HG03439 (cell line): Measurements from ENCODE around the gene LPP.

ENCODE experiments used
- ATAC-seq: cut with Tn5 transposase; IDR thresholded peaks from one replicate; pipeline ENCODE4 v1.9.1; 2021; ENCODE audit warnings: mild to moderate bottlenecking, moderate library complexity; ENCODE audit not compliant: unreplicated experiment

LPP gene

DNA sequence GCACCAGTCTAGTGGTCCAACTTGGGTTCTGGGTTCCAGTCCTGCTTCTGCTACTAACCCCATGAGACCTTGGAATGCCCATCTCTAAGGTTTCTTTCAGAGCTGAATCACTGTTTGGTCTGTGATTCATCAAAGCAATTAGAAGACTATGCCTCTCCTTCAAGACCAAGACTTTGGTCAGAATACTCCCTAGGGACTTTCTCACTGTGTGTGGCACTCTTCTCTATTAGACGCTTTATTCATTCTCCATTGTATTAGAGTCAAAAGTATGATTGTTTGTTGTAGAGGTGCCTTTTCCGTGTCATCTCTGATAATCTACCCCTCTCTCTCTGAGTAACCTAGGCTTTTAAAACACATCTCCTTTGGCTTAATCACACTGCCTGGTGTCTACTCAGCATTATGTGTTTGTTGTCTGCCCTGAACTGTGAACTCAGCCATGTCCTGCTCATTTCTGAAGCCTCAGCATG lies 90.5 kb downstream of the LPP start:
- ATAC-seq, result no peak

- no peak for ATAC-seq
These were observed 92.9 kb downstream of the LPP start for GRCh38 chr3:188246905-188247304.

DNA sequence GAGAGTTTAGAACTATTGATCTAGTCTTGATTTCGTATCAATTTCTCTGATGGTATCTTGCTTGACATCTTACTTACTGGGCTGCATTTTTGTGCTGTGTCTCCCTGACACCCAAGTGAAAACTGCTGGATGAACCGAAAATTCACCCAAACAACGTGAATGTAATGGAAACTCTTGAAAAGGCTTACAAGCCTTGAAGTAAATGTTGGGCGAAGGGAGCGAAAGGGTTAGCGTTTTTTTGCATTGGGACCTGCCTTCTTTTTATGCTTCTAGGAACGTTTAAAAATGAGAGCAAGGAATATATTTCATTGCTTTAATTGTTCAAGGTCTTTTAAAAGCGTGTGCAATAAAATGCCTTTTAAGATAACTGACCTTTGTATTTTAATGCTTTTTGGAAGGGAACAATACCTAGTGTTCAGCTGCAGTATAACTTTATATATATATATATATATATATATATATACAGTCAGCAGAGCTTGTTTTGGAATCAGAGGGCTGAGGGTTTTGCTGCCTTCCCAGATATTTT lies 94.1 kb downstream of the LPP start:
- ATAC-seq, result no peak

- no peak for ATAC-seq
These were observed 99.3 kb downstream of the LPP start for GRCh38 chr3:188253123-188253793.

GRCh38 chr3:188253800-188254452 lies 100.0 kb downstream of the LPP start:
- ATAC-seq, result no peak

- ATAC-seq, result no peak
These were observed 100.6 kb downstream of the LPP start for GRCh38 chr3:188254520-188255070.

- ATAC-seq, result no peak
These were observed 101.2 kb downstream of the LPP start for GRCh38 chr3:188255190-188255589.

DNA sequence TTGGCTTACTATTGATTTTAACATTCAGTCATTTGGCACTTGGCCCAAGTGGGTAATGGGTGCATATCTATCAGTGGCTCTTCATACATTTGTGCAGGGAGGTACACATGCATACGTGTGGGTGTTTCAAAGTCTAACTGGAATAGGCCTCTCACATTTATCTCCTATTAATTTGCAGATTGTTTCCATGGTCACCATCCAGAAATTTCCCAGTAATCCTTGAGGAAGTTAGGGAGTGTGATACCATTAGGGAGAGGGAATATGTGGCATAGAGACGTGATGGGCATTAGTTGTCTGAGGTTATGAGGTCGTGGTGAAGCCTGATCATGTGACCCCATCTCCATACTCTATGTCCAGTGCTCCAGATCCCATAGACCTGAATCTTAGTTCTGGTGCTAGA lies 102.8 kb downstream of the LPP start:
- ATAC-seq, result no peak

- ATAC-seq, result no peak
These were observed 103.5 kb downstream of the LPP start for GRCh38 chr3:188257384-188258026.

DNA sequence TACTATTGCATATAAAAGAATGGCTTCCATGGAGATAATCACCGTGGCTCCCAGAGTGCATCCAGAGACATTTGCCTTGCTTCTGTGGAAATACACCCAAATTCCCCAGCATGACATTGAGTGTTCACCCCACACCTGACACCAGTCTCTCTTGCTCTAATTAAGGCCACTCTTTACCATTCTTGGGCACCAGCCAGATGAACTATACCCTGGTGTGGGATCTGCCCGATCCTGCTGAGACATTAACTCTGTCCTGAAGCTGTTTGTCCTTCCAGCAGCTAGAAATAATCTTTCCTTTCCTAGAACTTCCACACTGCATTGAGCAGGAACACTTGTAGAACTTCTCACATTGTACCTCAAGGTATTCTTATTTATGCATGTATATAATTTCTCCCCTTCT lies 105.2 kb downstream of the LPP start:
- no peak for ATAC-seq

GRCh38 chr3:188259596-188259995 lies 105.6 kb downstream of the LPP start:
- no peak for ATAC-seq

- no peak for ATAC-seq
These were observed 107.1 kb downstream of the LPP start for GRCh38 chr3:188261011-188261410.

GRCh38 chr3:188262488-188262887 lies 108.5 kb downstream of the LPP start:
- no peak for ATAC-seq

DNA sequence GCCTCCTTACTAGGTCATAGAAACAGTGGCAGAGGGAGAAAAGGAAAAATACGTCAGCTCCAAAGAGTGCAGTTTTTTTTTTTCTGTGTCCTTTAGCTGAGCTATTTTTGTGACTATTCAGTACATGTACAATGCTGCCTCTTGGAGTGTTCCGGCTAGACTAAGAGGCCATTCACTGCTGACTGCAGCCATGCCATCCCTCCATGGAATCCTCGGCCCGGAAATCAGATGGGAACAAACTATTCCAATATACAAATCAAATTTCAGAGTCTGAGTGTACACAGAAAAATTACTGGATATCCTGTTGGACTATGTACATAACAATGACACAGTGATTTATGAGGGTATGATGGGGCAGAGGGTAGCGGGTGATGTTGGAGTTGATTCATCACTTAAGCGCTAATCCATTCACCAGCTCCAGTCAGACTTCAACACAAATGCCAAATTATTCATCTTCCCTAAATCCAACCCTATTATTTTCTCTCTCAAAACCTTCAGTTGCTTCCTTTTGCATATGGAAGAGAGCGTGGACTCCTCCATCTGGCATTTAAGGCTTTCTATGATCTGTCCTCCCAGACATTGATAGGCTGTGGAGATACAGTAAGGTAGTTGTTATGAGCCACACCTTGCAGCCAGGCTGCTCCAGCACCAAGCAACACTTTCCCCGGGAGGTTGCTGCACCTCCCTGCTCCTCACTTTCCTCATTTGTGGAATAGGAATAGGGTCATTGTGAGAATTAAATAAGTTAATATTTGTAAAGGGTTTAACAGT lies 109.1 kb downstream of the LPP start:
- no peak for ATAC-seq

DNA sequence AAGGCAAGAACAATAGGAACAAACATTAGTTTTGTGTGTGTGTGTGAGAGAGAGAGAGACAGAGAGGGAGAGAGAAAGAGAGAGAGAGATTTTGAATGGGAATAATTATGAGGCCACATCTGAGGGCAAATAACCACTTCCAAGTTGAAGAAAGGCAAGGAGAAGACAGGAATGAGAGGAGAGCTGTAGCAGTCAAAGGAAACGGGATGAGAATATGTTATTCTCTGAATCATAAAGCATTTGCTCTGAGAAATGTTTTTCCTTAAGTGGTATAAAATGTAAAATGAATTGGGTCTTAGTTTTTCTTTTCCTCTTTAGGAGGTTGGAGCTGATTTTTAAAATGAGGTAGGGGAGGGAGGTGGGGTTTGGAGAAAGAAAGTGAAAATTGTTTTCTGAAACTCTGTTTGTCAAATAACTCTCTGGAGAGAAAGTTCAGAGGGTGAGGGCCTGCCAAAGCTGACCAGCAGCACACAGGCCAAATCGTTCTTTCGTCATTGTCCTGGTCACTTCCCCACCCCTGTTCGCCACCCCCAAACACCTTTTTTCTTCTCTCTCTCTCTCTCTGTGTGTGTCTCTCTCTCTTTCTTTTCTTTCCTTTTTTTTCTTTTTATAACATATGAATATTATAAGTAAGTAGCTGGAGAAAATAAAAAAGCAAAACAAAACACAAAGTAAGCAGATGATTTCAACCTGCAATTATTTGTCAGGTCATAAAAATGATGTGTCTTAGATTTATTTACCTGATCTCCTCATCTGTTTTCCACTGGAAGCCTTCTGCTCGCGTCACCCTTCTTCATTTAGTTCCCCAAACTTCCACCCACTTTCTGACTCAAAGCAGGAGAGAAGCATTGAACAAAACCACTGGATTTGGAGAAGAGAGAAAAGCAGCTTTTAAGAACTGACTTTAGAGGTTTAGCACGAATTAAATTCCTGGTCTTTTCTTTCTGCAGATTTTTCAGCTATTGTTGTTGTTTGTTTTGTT lies 110.6 kb downstream of the LPP start:
- no peak for ATAC-seq

DNA sequence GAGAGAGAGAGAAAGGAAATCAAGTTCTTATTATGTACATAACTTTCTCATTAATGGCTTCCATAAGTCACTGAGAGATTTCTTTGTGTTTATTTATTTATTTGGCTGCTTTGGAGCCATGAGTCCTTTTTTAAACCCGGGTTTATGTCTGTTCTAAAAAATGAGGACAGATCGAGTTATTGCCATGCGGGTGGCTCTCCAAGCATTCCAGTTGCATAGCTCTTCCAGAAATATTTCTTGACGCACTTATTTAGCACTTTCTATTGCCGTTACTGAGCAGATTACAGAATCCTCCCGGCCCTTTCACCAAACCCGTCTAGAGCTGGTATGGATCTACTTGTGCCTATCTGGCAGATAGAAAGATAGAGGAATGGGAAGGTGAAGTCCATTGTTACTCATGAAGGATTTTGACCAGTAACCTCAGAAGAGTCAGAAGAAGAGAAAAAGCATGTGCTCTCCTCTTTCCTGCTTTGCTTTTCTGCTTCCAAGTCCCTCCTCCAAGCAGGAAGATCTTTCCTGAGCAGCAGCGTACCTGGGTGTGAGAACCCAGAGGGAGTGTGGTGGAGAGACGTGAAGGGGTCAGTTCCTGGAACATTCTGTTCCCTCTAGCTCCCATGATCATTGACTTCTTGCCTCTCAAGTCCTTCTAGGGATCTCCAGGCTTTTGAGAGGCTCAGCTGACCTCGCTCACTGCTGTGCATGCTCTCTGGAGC lies 112.8 kb downstream of the LPP start:
- no peak for ATAC-seq

DNA sequence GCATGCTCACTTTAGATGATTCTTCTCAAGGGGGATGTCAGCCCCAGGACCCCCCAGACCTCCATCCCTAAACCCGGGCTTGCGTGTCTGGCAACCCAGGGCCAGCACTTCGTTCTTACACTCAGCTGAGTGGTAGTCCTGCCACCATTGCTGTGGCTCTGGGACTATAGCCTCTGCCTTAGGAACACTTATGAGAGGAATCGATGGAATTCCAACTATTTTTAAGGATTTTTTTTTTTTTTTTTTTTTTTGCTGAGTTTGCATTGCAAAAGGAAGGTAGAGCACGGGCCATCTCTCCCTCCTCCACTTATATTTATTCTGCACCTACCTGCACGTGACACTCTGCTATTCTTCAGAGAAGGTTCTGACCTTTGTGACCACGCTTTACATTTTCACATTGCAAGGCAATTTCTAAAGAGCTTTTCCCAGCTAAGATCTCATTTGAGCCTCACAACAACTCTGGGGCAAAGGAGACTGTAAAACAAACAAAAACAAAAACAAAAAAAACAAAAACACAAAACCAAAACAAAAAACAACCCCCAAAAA lies 113.9 kb downstream of the LPP start:
- no peak for ATAC-seq

DNA sequence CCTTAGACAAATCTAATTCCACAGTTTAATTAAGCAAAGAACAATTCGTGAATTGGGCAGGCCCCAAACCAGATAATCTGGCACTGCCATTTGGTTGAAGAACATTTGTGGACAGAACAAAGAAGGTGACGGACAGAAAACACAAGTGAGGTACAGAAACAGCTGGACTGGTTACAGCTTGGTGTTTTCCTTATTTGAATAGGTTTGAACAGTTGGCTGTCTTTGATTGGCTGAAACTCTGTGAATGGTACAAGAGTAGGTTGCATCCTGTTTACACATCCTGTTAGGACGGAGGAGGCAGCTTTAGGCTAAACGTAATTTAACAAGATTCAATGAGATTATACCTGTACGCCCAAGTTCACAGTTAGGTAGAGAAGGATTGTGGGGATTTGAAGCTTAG lies 114.4 kb downstream of the LPP start:
- ATAC-seq, result no peak

DNA sequence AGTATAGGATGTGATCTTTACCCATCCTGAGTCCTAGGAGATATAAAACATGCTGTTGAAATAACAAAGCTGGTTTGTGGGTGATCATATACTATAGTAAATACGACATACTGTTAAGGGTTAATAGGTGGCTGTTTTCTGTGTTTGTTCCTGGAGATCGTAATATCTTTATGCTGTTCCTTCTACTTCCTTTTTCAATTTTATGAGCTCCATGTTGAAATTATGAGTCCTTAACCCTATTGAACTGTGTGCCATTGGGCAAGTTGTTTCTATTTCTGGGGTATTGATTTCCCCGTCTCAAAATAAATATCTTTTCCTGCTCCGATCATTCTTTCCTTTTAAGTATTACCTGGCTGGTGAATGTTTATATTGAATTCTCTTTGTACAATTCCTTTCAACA lies 115.1 kb downstream of the LPP start:
- ATAC-seq, result no peak
